Endothelial cell of umbilical vein (primary cell): ENCODE data around the gene ADSL. TPM values are rescaled to one million over a fixed set of nuclear protein-coding genes. Genes with fewer than 3 reads are reported as not detected.

Experiments
- BruUV-seq: library from RNA; stranded (reverse); fragments of 400-500 nt; replicated peaks from 2 replicates; lab custom pipeline; 2021; lab: Mats Ljungman, UMichigan
- CTCF ChIA-PET: fragments of 300-600, 350-600 bp; sonication (Branson Sonifier 250); formaldehyde crosslinking; loops from one replicate; lab custom pipeline; 2021; ENCODE audit warnings: antibody characterized with exemption, inconsistent platforms; lab: Charles Lee
- POLR2A ChIA-PET: fragments of 300-600, 350-600 bp; sonication (Branson Sonifier 250); formaldehyde crosslinking; loops from one replicate; lab custom pipeline; 2021; ENCODE audit warnings: antibody characterized with exemption, inconsistent platforms; lab: Charles Lee
- DNase-seq: peaks from one replicate; pipeline ENCODE4 v3.0.0-alpha.2; 2011; ENCODE audit warnings: low read depth, low spot score
- FAIRE-seq: peaks from 2 replicates; lab custom pipeline; 2011; peaks lifted over from hg19 to GRCh38; lab: Jason Lieb, UNC
- H2AFZ ChIP-seq: 2 replicates; pipeline ENCODE4 v1.6.0; 2012; ENCODE audit warnings: low read depth, low read length, control low read depth, inconsistent platforms
- H3K27ac ChIP-seq: 2 replicates; pipeline ENCODE4 v1.5.1; 2011; ENCODE audit warnings: low read depth, mild to moderate bottlenecking, control low read depth, low read length, moderate library complexity; ENCODE audit not compliant: insufficient read depth
- H3K27me3 ChIP-seq, 2 experiments: 2 replicates each; pipeline versions ENCODE4 v1.6.0 to v1.6.1; 2011; ENCODE audit warnings: low read length in 2 of 2, mixed read lengths in 1 of 2; ENCODE audit not compliant: control insufficient read depth in 2 of 2, insufficient read depth in 2 of 2
- H3K36me3 ChIP-seq, 2 experiments: 2 replicates in 1 of 2; 3 replicates in 1 of 2; pipeline ENCODE4 v1.5.1; 2011; ENCODE audit warnings: low read length in 2 of 2, mild to moderate bottlenecking in 1 of 2, moderate library complexity in 1 of 2; ENCODE audit not compliant: control insufficient read depth in 2 of 2, insufficient read depth in 2 of 2; ENCODE audit errors: extremely low read depth in 1 of 2
- H3K4me1 ChIP-seq: 3 replicates; pipeline ENCODE4 v1.5.1; 2011; ENCODE audit warnings: mild to moderate bottlenecking, low read length; ENCODE audit not compliant: control insufficient read depth, insufficient read depth; ENCODE audit errors: extremely low read depth
- H3K4me2 ChIP-seq: 2 replicates; pipeline ENCODE4 v1.6.1; 2011; ENCODE audit warnings: low read length, control low read depth, mixed read lengths; ENCODE audit not compliant: insufficient read depth
- H3K4me3 ChIP-seq, 3 experiments: fragments of 200-600 bp in 1 of 3; sonication (generic), shearing (Covaris generic) in 1 of 3; replicated peaks in 1 of 3; 2 replicates each; pipeline ENCODE4 v1.5.1; 2011 to 2016; ENCODE audit warnings: control low read depth in 3 of 3, low read length in 3 of 3, mild to moderate bottlenecking in 2 of 3, inconsistent platforms in 1 of 3, low read depth in 1 of 3, moderate library complexity in 1 of 3; ENCODE audit not compliant: insufficient read depth in 1 of 3
- H3K79me2 ChIP-seq: 2 replicates; pipeline ENCODE4 v1.6.0; 2012; ENCODE audit warnings: low read length, inconsistent platforms; ENCODE audit not compliant: control insufficient read depth, insufficient read depth
- H3K9ac ChIP-seq: replicated peaks from 2 replicates; pipeline ENCODE3; 2011; ENCODE audit warnings: low read length, control low read depth; ENCODE audit not compliant: insufficient read depth; ENCODE audit errors: extremely low read depth
- H3K9me1 ChIP-seq: replicated peaks from 3 replicates; pipeline ENCODE4 v1.6.0; 2011; ENCODE audit warnings: mild to moderate bottlenecking, low read length; ENCODE audit not compliant: control insufficient read depth, insufficient read depth; ENCODE audit errors: extremely low read depth
- H3K9me3 ChIP-seq: replicated peaks from 2 replicates; pipeline ENCODE4 v1.5.1; 2012; ENCODE audit warnings: low read length, inconsistent platforms; ENCODE audit not compliant: control insufficient read depth, insufficient read depth
- H4K20me1 ChIP-seq: replicated peaks from 2 replicates; pipeline ENCODE3; 2011; ENCODE audit warnings: mild to moderate bottlenecking, low read length; ENCODE audit not compliant: control insufficient read depth, insufficient read depth; ENCODE audit errors: extremely low read depth
- EZH2 ChIP-seq: IDR thresholded peaks from 2 replicates; pipeline ENCODE4 v1.6.1; 2012; ENCODE audit warnings: borderline replicate concordance, low read depth, mild to moderate bottlenecking, moderate library complexity, low read length, inconsistent platforms; ENCODE audit not compliant: severe bottlenecking
- FOS ChIP-seq: IDR thresholded peaks from 2 replicates; pipeline ENCODE4 v1.6.1; 2011; ENCODE audit warnings: mild to moderate bottlenecking, low read length, moderate library complexity, borderline replicate concordance; ENCODE audit not compliant: insufficient read depth
- GATA2 ChIP-seq: IDR thresholded peaks from 2 replicates; pipeline ENCODE4 v1.7.0; 2011; ENCODE audit warnings: low read depth, mild to moderate bottlenecking, moderate library complexity, mixed read lengths, low read length; ENCODE audit not compliant: insufficient read length, insufficient read depth
- JUN ChIP-seq: IDR thresholded peaks from 2 replicates; pipeline ENCODE4 v1.6.1; 2011; ENCODE audit warnings: borderline replicate concordance, low read depth; ENCODE audit not compliant: insufficient read length, insufficient read depth
- MYC ChIP-seq: IDR thresholded peaks from one replicate; pipeline ENCODE4 v1.6.1; 2011; ENCODE audit warnings: mild to moderate bottlenecking, low read depth, low read length
- POLR2A ChIP-seq: IDR thresholded peaks from 2 replicates; pipeline ENCODE4 v1.6.1; 2012; ENCODE audit warnings: low read depth, mild to moderate bottlenecking, control low read depth, low read length
- POLR2AphosphoS5 ChIP-seq: IDR thresholded peaks from 2 replicates; pipeline ENCODE4 v1.6.1; 2012; ENCODE audit warnings: low read depth, mild to moderate bottlenecking, control low read depth, low read length, moderate library complexity; ENCODE audit not compliant: insufficient read depth
- dilution Hi-C: fragments of 300-500 bp; cut with MboI; formaldehyde crosslinking; loops from one replicate; pipeline ENCODE4 v1.15.0; 2019; ENCODE audit warnings: low sequenced_read_pairs; ENCODE audit not compliant: extremely low pct_ligation_motif_present
- intact Hi-C: fragments of 100-400 bp; cut with micrococcal nuclease; formaldehyde crosslinking; loops from one replicate; pipeline ENCODE4 v1.10.0; 2022
- polyA plus RNA-seq, 4 experiments: library from polyadenylated mRNA; depleted of rRNA in 3 of 4; stranded (reverse) in 3 of 4; unstranded in 1 of 4; fragments of >200 nt; gene quantifications; 2 replicates each; pipeline versions ENCODE4 v1.2.1 to v1.2.3, GENCODE V29; 2011 to 2012; ENCODE audit warnings: missing spikeins in 1 of 4
- total RNA-seq: library from RNA; stranded (reverse); gene quantifications from 2 replicates; pipeline ENCODE4 v1.2.3, GENCODE V29; 2021
- TF ChIP-seq, protein P1 (sequence below): IDR thresholded peaks from 2 replicates; pipeline ENCODE4 v1.6.1; 2011; ENCODE audit not compliant: insufficient read depth, insufficient read length
- TF ChIP-seq, protein P2 (sequence below), 2 donors: IDR thresholded peaks; 1 replicate in 1 of 2; 2 replicates in 1 of 2; pipeline ENCODE4 v1.5.1; 2011; ENCODE audit warnings: low read length in 2 of 2, mild to moderate bottlenecking in 2 of 2, moderate library complexity in 2 of 2, control low read depth in 1 of 2, inconsistent platforms in 1 of 2, low read depth in 1 of 2; ENCODE audit not compliant: insufficient read depth in 1 of 2; ENCODE audit errors: extremely low read depth in 1 of 2

The ADSL gene
- total and polyA plus RNA-seq, 2 donors (not counting 3 experiments of a cell fraction or from before 2014, with no cell fraction given), result 103 to 141 TPM

DNA sequence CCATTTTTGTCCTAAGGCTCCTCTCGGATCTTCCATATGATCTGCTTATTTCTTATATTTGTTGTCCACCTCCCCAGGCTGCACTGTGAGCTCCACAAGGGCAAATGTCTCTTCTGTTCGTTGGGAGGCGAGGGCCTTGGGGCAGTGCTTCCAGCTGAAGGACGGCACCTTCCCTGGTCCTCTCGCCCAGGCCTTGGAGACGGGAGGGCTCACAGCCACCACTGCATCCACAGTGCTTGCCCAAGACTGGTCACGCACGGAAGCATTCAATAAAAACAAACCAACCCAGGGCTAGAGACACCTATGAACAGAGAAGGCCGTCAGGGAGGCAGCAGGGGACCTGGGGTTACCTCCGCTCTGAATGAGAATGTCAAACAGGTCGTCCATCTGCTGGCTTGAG, 70.3 kb downstream of the ADSL start:
- no peak for FAIRE-seq
- Histone ChIP-seq H3K4me1 (no peaks in the 10 kb centered on the region), H3K9me1 (no peaks in the 10 kb centered on the region), H3K9me3 (no peaks in the 10 kb centered on the region), H2AFZ (no peak overlapping the region), H3K27me3 (no peaks in the 10 kb centered on the region), H3K79me2 (no peaks in the 10 kb centered on the region), H3K36me3 (peaks cover 2 to 38% of the 10 kb centered on the region in 2 experiments), H3K27ac (no peak overlapping the region), H3K4me2 (no peak overlapping the region), H3K4me3 (no peak overlapping the region), H4K20me1 (no peaks in the 10 kb centered on the region), H3K9ac (no peak overlapping the region)
- TF ChIP-seq FOS, result no peak
- no peak for TF ChIP-seq JUN
- TF ChIP-seq, protein P1, sequence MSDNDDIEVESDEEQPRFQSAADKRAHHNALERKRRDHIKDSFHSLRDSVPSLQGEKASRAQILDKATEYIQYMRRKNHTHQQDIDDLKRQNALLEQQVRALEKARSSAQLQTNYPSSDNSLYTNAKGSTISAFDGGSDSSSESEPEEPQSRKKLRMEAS, result no peak
- TF ChIP-seq, protein P2, sequence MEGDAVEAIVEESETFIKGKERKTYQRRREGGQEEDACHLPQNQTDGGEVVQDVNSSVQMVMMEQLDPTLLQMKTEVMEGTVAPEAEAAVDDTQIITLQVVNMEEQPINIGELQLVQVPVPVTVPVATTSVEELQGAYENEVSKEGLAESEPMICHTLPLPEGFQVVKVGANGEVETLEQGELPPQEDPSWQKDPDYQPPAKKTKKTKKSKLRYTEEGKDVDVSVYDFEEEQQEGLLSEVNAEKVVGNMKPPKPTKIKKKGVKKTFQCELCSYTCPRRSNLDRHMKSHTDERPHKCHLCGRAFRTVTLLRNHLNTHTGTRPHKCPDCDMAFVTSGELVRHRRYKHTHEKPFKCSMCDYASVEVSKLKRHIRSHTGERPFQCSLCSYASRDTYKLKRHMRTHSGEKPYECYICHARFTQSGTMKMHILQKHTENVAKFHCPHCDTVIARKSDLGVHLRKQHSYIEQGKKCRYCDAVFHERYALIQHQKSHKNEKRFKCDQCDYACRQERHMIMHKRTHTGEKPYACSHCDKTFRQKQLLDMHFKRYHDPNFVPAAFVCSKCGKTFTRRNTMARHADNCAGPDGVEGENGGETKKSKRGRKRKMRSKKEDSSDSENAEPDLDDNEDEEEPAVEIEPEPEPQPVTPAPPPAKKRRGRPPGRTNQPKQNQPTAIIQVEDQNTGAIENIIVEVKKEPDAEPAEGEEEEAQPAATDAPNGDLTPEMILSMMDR (IDR thresholded peaks at IDR 0.05; ENCODE audit: extremely low read depth in 1 of 2, insufficient read depth in 1 of 2, low read depth in 1 of 2, low read length in 2 of 2), result no peak
- no peak for DNase-seq
- ChIA-PET POLR2A (no interaction called here), CTCF (interaction anchor here (0.6 kb wide), 1 partner anchor 173 kb away, joined by 5 read pairs; no protein-coding TSS in a partner anchor)
- intact Hi-C loops (no loop called here), dilution Hi-C loops (no loop called here)
- no TSS peak for BruUV-seq

DNA sequence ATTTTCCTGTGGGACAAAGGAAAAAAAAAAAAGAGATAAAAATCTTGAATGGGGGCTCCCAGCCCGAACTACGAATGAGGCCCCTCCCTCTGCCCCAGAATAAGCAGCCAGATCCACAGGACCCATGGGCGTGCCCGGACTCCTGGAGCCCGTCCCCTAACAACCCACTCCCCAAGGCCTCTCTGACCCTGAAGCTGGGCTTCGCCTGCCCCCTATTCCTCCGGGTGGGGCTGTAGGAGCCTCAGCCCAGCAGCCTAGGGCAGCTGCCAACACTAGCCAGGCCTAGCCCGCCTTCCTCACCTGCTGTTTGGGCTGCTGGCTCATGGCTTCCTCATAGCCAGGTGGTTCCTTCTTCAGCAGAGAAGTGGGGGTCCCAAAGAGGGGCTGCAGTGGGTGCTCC, 70.7 kb downstream of the ADSL start:
- Histone ChIP-seq H3K27me3 (no peaks in the 10 kb centered on the region), H4K20me1 (no peaks in the 10 kb centered on the region), H3K4me1 (no peaks in the 10 kb centered on the region), H3K4me2 (no peak overlapping the region), H3K27ac (no peak overlapping the region), H2AFZ (no peak overlapping the region), H3K9me3 (no peaks in the 10 kb centered on the region), H3K9ac (no peak overlapping the region), H3K9me1 (no peaks in the 10 kb centered on the region), H3K4me3 (no peak overlapping the region), H3K79me2 (no peaks in the 10 kb centered on the region), H3K36me3 (peaks cover 2 to 39% of the 10 kb centered on the region in 2 experiments)
- DNase-seq (no peak), FAIRE-seq (no peak)
- dilution Hi-C loops, result no loop called here
- TF ChIP-seq, protein P1, result no peak
- TF ChIP-seq EZH2, result no peak
- TF ChIP-seq JUN, result no peak
- TF ChIP-seq, protein P2 (IDR thresholded peaks at IDR 0.05; ENCODE audit: extremely low read depth in 1 of 2, insufficient read depth in 1 of 2, low read depth in 1 of 2, low read length in 2 of 2), result no peak
- TF ChIP-seq GATA2, result no peak
- TF ChIP-seq POLR2A, result no peak
- no peak for TF ChIP-seq FOS
- no peak for TF ChIP-seq POLR2AphosphoS5
- TF ChIP-seq MYC, result no peak
- BruUV-seq, result no TSS peak
- intact Hi-C loops, result no loop called here
- ChIA-PET POLR2A (no interaction called here), CTCF (interaction anchor here (0.6 kb wide), 1 partner anchor 173 kb away, joined by 5 read pairs; no protein-coding TSS in a partner anchor)
